ENCODE measurements around the gene MAP4K4.

DNA sequence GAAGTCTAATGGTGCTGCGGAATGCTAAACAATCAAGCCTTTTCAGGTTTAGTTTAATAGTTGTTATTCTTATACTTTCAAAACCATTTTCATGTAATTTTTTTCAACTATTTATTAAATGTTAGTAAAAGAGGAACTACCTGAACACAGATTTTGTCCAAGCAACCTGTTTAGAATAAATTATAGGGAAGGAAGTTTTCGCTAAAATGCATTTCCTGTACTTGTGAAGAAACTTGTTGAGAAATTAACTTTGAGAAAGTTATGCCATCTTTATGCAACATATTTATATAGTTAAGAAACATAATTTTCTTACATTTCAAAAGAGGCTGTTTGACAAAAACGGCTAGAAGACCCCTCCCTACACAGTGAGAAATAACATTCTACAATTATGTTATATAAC, 16.6 kb downstream of the MAP4K4 start:
- TF ChIP-seq SMC3 (IDR thresholded peaks at IDR 0.05; ENCODE audit: low read depth, low read length) (no peak), FOS (IDR thresholded peaks at IDR 0.05; ENCODE audit: low read depth, low read length) (no peak), NFE2L2 (IDR thresholded peaks at IDR 0.05; ENCODE audit: low read depth, low read length) (no peak), MAFK (IDR thresholded peaks at IDR 0.05; ENCODE audit: low read depth, low read length) (no peak), POLR2A (IDR thresholded peaks at IDR 0.05; ENCODE audit: low read depth, low read length) (no peak), CEBPB (IDR thresholded peaks at IDR 0.05; ENCODE audit: low read depth, low read length) (no peak), RFX5 (IDR thresholded peaks at IDR 0.05; ENCODE audit: low read depth, low read length) (no peak), RAD21 (IDR thresholded peaks at IDR 0.05; ENCODE audit: low read length) (no peak)
- TF ChIP-seq, protein P1, sequence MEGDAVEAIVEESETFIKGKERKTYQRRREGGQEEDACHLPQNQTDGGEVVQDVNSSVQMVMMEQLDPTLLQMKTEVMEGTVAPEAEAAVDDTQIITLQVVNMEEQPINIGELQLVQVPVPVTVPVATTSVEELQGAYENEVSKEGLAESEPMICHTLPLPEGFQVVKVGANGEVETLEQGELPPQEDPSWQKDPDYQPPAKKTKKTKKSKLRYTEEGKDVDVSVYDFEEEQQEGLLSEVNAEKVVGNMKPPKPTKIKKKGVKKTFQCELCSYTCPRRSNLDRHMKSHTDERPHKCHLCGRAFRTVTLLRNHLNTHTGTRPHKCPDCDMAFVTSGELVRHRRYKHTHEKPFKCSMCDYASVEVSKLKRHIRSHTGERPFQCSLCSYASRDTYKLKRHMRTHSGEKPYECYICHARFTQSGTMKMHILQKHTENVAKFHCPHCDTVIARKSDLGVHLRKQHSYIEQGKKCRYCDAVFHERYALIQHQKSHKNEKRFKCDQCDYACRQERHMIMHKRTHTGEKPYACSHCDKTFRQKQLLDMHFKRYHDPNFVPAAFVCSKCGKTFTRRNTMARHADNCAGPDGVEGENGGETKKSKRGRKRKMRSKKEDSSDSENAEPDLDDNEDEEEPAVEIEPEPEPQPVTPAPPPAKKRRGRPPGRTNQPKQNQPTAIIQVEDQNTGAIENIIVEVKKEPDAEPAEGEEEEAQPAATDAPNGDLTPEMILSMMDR (conservative IDR thresholded peaks at IDR 0.05; ENCODE audit: low read depth, low read length), result no peak
- TF ChIP-seq, protein P2, sequence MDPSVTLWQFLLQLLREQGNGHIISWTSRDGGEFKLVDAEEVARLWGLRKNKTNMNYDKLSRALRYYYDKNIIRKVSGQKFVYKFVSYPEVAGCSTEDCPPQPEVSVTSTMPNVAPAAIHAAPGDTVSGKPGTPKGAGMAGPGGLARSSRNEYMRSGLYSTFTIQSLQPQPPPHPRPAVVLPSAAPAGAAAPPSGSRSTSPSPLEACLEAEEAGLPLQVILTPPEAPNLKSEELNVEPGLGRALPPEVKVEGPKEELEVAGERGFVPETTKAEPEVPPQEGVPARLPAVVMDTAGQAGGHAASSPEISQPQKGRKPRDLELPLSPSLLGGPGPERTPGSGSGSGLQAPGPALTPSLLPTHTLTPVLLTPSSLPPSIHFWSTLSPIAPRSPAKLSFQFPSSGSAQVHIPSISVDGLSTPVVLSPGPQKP (IDR thresholded peaks at IDR 0.05; ENCODE audit: borderline replicate concordance, low read depth, low read length), result no peak
